A549 (cell line): ENCODE measurements around the gene PLA2G5. TPM values are rescaled to one million over a fixed set of nuclear protein-coding genes. Genes with fewer than 3 reads are reported as not detected.
A peak's percentile ranks its signal among the peaks of the same experiment; 100 is the strongest.

Experiments used
- ATAC-seq, 2 experiments: fragments of 200-7000 bp in 1 of 2; fragments of >200 bp in 1 of 2; cut with Nextera tagmentation in 1 of 2; cut with Tn5 transposase in 1 of 2; 3 replicates each; pipeline versions ENCODE4 v1.8.0 to v1.9.1; 2018 to 2020; ENCODE audit warnings: mild to moderate bottlenecking in 1 of 2, moderate library complexity in 1 of 2
- CTCF ChIA-PET: fragments of 300-600 bp; sonication (Branson Sonifier 250); formaldehyde crosslinking; extraction: SDS; loops from one replicate; lab custom pipeline; 2021; ENCODE audit warnings: antibody characterized with exemption, inconsistent platforms; lab: Yijun Ruan, JAX
- POLR2A ChIA-PET: fragments of 350-600 bp; formaldehyde crosslinking; extraction: SDS; loops from one replicate; lab custom pipeline; 2021; ENCODE audit warnings: antibody characterized with exemption, inconsistent platforms; lab: Yijun Ruan, JAX
- DNase-seq, 2 experiments: peaks; one replicate each; pipeline versions ENCODE4 v3.0.0 to v3.0.0-alpha.2; 2011 to 2016; ENCODE audit warnings: low read depth in 1 of 2, low spot score in 1 of 2
- FAIRE-seq: peaks from 2 replicates; lab custom pipeline; 2011; peaks lifted over from hg19 to GRCh38; lab: Jason Lieb, UNC
- H3K27ac ChIP-seq, 2 experiments: fragments of >200 bp; sonication (Bioruptor Twin); formaldehyde crosslinking; 3 replicates each; pipeline ENCODE4 v1.5.1; 2016 to 2017
- H3K4me1 ChIP-seq: fragments of >200 bp; sonication (Bioruptor Twin); formaldehyde crosslinking; 3 replicates; pipeline ENCODE4 v1.6.1; 2016
- H3K4me2 ChIP-seq: fragments of >200 bp; sonication (Bioruptor Twin); formaldehyde crosslinking; 3 replicates; pipeline ENCODE4 v1.6.1; 2016
- H3K4me3 ChIP-seq: fragments of >200 bp; sonication (Bioruptor Twin); formaldehyde crosslinking; 3 replicates; pipeline ENCODE4 v1.5.1; 2016
- H3K9me3 ChIP-seq: fragments of >200 bp; sonication (Bioruptor Twin); formaldehyde crosslinking; 3 replicates; pipeline ENCODE4 v1.6.1; 2016
- CEBPB ChIP-seq, 2 experiments: fragments of >200 bp in 1 of 2; sonication (Bioruptor Twin) in 1 of 2; formaldehyde crosslinking in 1 of 2; IDR thresholded peaks; 2 replicates each; pipeline ENCODE4 v1.6.1; 2012 to 2016
- CHD2 ChIP-seq: fragments of 150-350 bp; IDR thresholded peaks from 2 replicates; pipeline ENCODE4 v1.6.1; 2014; ENCODE audit warnings: low read length; ENCODE audit not compliant: partially characterized antibody
- CHD4 ChIP-seq: fragments of 200-600 bp; sonication (generic); IDR thresholded peaks from 2 replicates; pipeline ENCODE4 v1.6.1; 2016; ENCODE audit warnings: antibody characterized with exemption, mild to moderate bottlenecking, borderline replicate concordance
- EHF ChIP-seq: fragments of 250-450 bp; sonication (Bioruptor Pico); IDR thresholded peaks from 2 replicates; pipeline ENCODE4 v1.5.0; 2020; ENCODE audit warnings: mild to moderate bottlenecking
- EP300 ChIP-seq, 2 experiments: fragments of >200 bp; sonication (Bioruptor Twin); formaldehyde crosslinking; IDR thresholded peaks; 2 replicates in 1 of 2; 3 replicates in 1 of 2; pipeline ENCODE4 v1.6.1; 2016 to 2017
- JUN ChIP-seq, 2 experiments: fragments of >200 bp; sonication (Bioruptor Twin); formaldehyde crosslinking; IDR thresholded peaks; 2 replicates in 1 of 2; 3 replicates in 1 of 2; pipeline ENCODE4 v1.6.1; 2016 to 2017
- KDM5A ChIP-seq: fragments of 200-600 bp; sonication (generic); IDR thresholded peaks from 2 replicates; pipeline ENCODE4 v1.6.1; 2016; ENCODE audit warnings: antibody characterized with exemption, mild to moderate bottlenecking
- NR3C1 ChIP-seq: fragments of >200 bp; sonication (Bioruptor Twin); formaldehyde crosslinking; IDR thresholded peaks from 3 replicates; pipeline ENCODE4 v1.6.1; 2017
- POLR2A ChIP-seq: IDR thresholded peaks from 2 replicates; pipeline ENCODE4 v1.6.1; 2012; ENCODE audit warnings: mild to moderate bottlenecking, low read length
- RAD21 ChIP-seq, 2 experiments: fragments of >200 bp in 1 of 2; sonication (Bioruptor Twin) in 1 of 2; formaldehyde crosslinking in 1 of 2; IDR thresholded peaks in 1 of 2; conservative IDR thresholded peaks in 1 of 2; 2 replicates in 1 of 2; 3 replicates in 1 of 2; pipeline ENCODE4 v1.6.1; 2012 to 2018; ENCODE audit warnings: inconsistent platforms in 1 of 2
- RARB ChIP-seq: fragments of 250-450 bp; sonication (Bioruptor Pico); IDR thresholded peaks from 2 replicates; pipeline ENCODE4 v1.8.0; 2021; ENCODE audit warnings: mild to moderate bottlenecking, moderate library complexity
- RNF2 ChIP-seq: fragments of 200-600 bp; sonication (generic); IDR thresholded peaks from 2 replicates; pipeline ENCODE4 v1.6.1; 2016; ENCODE audit warnings: low read depth, mild to moderate bottlenecking, antibody characterized with exemption, moderate library complexity, borderline replicate concordance
- TP53 ChIP-seq: fragments of 250-450 bp; sonication (Bioruptor Pico); IDR thresholded peaks from 2 replicates; pipeline ENCODE4 v1.5.0; 2021; ENCODE audit warnings: mild to moderate bottlenecking, moderate library complexity
- ZFP36 ChIP-seq: fragments of 450-650 bp; IDR thresholded peaks from 2 replicates; pipeline ENCODE4 v1.6.1; 2014; ENCODE audit warnings: borderline replicate concordance; ENCODE audit not compliant: partially characterized antibody
- WGBS: methylation state at CpG from one replicate; pipeline ENCODE4 v1.1.6; 2017; ENCODE audit errors: missing lambda C conversion rate; 5-methylcytosine and 5-hydroxymethylcytosine counted together
- polyA plus RNA-seq, 4 experiments: library from polyadenylated mRNA; depleted of rRNA in 3 of 4; stranded (reverse); fragments of >200 nt; fragmentation: RNase III in 1 of 4; extraction: RNeasy Plus Mini Kit Qiagen cat#74134 plus additional on column Dnase treatment in 1 of 4; gene quantifications; 2 replicates in 3 of 4; 3 replicates in 1 of 4; pipeline ENCODE4 v1.2.3, GENCODE V29; 2011 to 2017
- TF ChIP-seq, protein P1 (sequence below): fragments of 450-650 bp; IDR thresholded peaks from 2 replicates; pipeline ENCODE4 v1.6.1; 2014; ENCODE audit warnings: antibody characterized with exemption

Gene PLA2G5
- polyA plus RNA-seq, 2 of the 4 experiments (the other 2 are of a cell fraction), result not detected

- Histone ChIP-seq H3K27ac (no peak overlapping the region), H3K4me3 (no peak overlapping the region), H3K4me2 (no peak overlapping the region), H3K9me3 (no peaks in the 10 kb centered on the region), H3K4me1 (no peaks in the 10 kb centered on the region)
- FAIRE-seq (no peak), DNase-seq (no peak), ATAC-seq (no peak)
- WGBS, result 16% methylated on average over 5 of the region's 5 CpGs
- POLR2A ChIA-PET, result no interaction called here
- TF ChIP-seq ZFP36, result peak; percentile 70
- no peak for TF ChIP-seq EP300 (IDR thresholded peaks at IDR 0.05)
- CTCF ChIA-PET, result interaction anchor here (0.6 kb wide), 1 partner anchor 159 kb away, joined by 5 read pairs; no protein-coding TSS in a partner anchor
Observed at GRCh38 chr1:20076710-20077461, 6.9 kb downstream of the PLA2G5 start.

DNA sequence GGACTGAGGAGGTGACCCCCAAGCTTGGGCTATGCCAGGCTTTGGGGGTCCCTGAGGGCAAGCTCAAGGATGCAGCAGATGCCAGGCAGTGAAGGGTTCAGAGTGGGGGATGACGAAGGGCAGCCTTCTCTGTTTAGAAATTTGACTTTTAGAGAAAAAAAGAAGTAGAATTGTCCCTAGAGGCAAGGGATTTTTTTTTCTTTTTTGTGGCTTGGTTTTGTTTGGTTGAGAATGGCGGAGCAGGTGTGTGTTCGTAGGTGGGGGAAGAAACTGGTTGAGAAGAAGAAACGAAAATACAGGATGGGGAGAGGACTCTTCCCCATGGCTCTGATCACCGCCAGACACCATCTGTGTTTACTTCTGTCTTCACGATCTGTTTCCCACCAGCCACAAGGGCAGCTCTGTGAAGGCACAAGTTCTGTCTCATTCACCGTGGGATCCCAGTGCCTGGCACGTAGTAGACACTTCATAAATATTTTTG is 8.2 kb downstream of the PLA2G5 start:
- H3K9me3 ChIP-seq, result no peaks in the 10 kb centered on the region
- WGBS, result 29% methylated on average over 8 of the region's 8 CpGs
- ChIA-PET POLR2A (no interaction called here), CTCF (no interaction called here)
- H3K4me3 ChIP-seq, result no peak overlapping the region
- H3K4me2 ChIP-seq, result no peak overlapping the region
- H3K27ac ChIP-seq, result no peak overlapping the region
- FAIRE-seq (no peak), DNase-seq (no peak), ATAC-seq (no peak)
- TF ChIP-seq NR3C1, result no peak
- TF ChIP-seq JUN (IDR thresholded peaks at IDR 0.05), result no peak
- TF ChIP-seq EHF (CRISPR knock-in tag), result no peak
- no peak for TF ChIP-seq KDM5A
- no peak for TF ChIP-seq RNF2
- TF ChIP-seq TP53 (CRISPR knock-in tag), result no peak
- TF ChIP-seq, protein P1, sequence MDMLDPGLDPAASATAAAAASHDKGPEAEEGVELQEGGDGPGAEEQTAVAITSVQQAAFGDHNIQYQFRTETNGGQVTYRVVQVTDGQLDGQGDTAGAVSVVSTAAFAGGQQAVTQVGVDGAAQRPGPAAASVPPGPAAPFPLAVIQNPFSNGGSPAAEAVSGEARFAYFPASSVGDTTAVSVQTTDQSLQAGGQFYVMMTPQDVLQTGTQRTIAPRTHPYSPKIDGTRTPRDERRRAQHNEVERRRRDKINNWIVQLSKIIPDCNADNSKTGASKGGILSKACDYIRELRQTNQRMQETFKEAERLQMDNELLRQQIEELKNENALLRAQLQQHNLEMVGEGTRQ, result no peak
- no peaks in the 10 kb centered on the region for H3K4me1 ChIP-seq

- no peak overlapping the region for H3K27ac ChIP-seq
- no peak overlapping the region for H3K4me2 ChIP-seq
- FAIRE-seq, result no peak
- POLR2A ChIA-PET, result no interaction called here
- CTCF ChIA-PET, result no interaction called here
- no peaks in the 10 kb centered on the region for H3K4me1 ChIP-seq
- H3K9me3 ChIP-seq, result no peaks in the 10 kb centered on the region
- H3K4me3 ChIP-seq, result no peak overlapping the region
- TF ChIP-seq RARB (CRISPR knock-in tag), result no peak
- no peak for TF ChIP-seq CHD2
- no peak for DNase-seq
- ATAC-seq, result no peak
- 19% methylated on average over 5 of the region's 5 CpGs for WGBS
Observed at GRCh38 chr1:20078711-20079110, 8.7 kb downstream of the PLA2G5 start.

GRCh38 chr1:20079661-20080305 is 9.8 kb downstream of the PLA2G5 start:
- ATAC-seq, result no peak
- DNase-seq, result no peak
- H3K4me3 ChIP-seq, result no peak overlapping the region
- FAIRE-seq, result no peak
- ChIA-PET CTCF (interaction anchor here (0.6 kb wide), 1 partner anchor 8 kb away, joined by 4 read pairs; no protein-coding TSS in a partner anchor), POLR2A (no interaction called here)
- TF ChIP-seq TP53 (CRISPR knock-in tag), result no peak
- H3K27ac ChIP-seq, result no peak overlapping the region
- H3K4me1 ChIP-seq, result no peaks in the 10 kb centered on the region
- H3K4me2 ChIP-seq, result no peak overlapping the region
- no peaks in the 10 kb centered on the region for H3K9me3 ChIP-seq
- 56% methylated on average over 8 of the region's 8 CpGs for WGBS

DNA sequence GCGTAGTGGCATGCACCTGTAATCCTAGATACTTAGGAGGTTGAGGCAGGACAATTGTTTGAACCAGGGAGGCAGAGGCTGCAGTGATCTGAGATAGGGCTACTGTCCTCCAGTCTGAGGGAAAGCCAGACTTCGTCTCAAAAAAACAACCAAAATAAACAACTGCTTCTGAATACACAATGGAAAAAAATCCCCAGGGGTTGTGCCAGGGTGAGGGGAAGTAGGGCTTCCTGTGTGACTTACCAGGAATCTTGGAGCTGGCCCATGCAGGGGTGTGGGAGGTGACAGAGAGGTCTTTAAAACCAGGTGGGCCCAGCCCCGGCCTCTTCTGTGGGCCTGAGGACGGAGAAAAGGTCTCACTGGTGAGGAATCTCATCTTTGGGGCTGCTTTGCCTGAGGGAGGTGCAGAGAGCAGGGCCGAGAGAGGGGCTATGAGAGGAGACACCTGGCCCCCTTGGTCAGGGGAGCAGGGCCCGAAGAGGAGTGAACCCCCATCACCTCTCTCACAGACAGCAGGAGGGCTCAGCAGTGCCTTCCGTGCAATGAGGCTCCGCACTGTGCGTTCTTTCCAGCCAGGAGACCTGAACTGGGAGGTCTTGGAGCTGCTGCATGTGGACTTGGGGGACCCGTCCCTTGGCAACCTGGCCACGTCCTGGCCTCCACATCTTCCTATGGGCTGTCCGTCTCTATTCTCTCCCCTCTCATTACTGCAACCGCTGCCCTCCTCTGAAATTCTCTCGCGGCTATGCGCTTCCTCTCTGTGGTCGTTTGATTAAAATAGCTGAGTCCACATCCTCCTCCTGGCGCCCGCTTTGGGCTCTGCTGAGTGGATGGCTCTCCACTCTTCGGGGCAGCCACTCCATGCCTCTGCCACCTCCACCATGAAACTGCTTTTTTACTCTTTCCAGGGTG is 10.7 kb downstream of the PLA2G5 start:
- no peak for ATAC-seq
- no peak for TF ChIP-seq POLR2A
- no peak for TF ChIP-seq CEBPB (IDR thresholded peaks at IDR 0.05)
- no peak for TF ChIP-seq RAD21 (conservative IDR thresholded peaks at IDR 0.05 in 1 of 2, IDR thresholded peaks at IDR 0.05 in 1 of 2)
- TF ChIP-seq CHD4, result no peak
- TF ChIP-seq RARB (CRISPR knock-in tag), result no peak

More for the DNA sequence above, 10.7 kb downstream of the PLA2G5 start:
- Histone ChIP-seq H3K9me3 (no peaks in the 10 kb centered on the region), H3K4me1 (no peaks in the 10 kb centered on the region), H3K4me2 (no peak overlapping the region), H3K4me3 (no peak overlapping the region), H3K27ac (no peak overlapping the region)
- ChIA-PET POLR2A (no interaction called here), CTCF (interaction anchor here (0.6 kb wide), 1 partner anchor 7 kb away, joined by 4 read pairs; no protein-coding TSS in a partner anchor)
- 72% methylated on average over 20 of the region's 20 CpGs for WGBS
- FAIRE-seq (no peak), DNase-seq (no peak)
